SK-N-SH (cell line): Measurements from ENCODE around the gene NTM. TPM values are rescaled to one million over a fixed set of nuclear protein-coding genes. Genes with fewer than 3 reads are reported as not detected.

Experiments
- CTCF ChIA-PET: fragments of 300-600, 350-600 bp; formaldehyde crosslinking; extraction: SDS; loops from one replicate; lab custom pipeline; 2021; lab: Yijun Ruan, JAX
- POLR2A ChIA-PET: fragments of 350-600 bp; sonication (Branson Sonifier 250); formaldehyde crosslinking; extraction: SDS; loops from one replicate; lab custom pipeline; 2020; ENCODE audit warnings: antibody characterized with exemption, inconsistent platforms; lab: Yijun Ruan, JAX
- DNase-seq: peaks from one replicate; pipeline ENCODE4 v3.0.0; 2012
- H2AFZ ChIP-seq: fragments of 200-600 bp; sonication (generic); 2 replicates; pipeline ENCODE4 v1.8.1; 2016; ENCODE audit warnings: antibody characterized with exemption, mild to moderate bottlenecking, low read depth
- H3F3A ChIP-seq: fragments of 200-600 bp; sonication (generic); replicated peaks from 2 replicates; pipeline ENCODE3; 2016; ENCODE audit warnings: antibody characterized with exemption, mild to moderate bottlenecking; ENCODE audit not compliant: insufficient read depth
- H3K27ac ChIP-seq, 2 experiments: fragments of 200-500 bp in 1 of 2; fragments of 200-600 bp in 1 of 2; sonication (Bioruptor generic) in 1 of 2; sonication (generic), shearing (Covaris generic) in 1 of 2; 2 replicates each; pipeline versions ENCODE4 v1.5.1 to v1.6.1; 2014 to 2016; ENCODE audit warnings: low read depth in 2 of 2, inconsistent platforms in 1 of 2, low read length in 1 of 2, mild to moderate bottlenecking in 1 of 2, mixed read lengths in 1 of 2
- H3K27me3 ChIP-seq: fragments of 200-600 bp; sonication (generic), shearing (Covaris generic); 2 replicates; pipeline ENCODE4 v1.6.1; 2016; ENCODE audit warnings: mixed run types; ENCODE audit not compliant: insufficient read depth
- H3K36me3 ChIP-seq, 2 experiments: fragments of 200-500 bp in 1 of 2; fragments of 200-600 bp in 1 of 2; sonication (Bioruptor generic) in 1 of 2; sonication (generic) in 1 of 2; replicated peaks in 1 of 2; 2 replicates each; pipeline versions ENCODE3 to v1.5.1; 2014 to 2016; ENCODE audit warnings: low read length in 1 of 2, mild to moderate bottlenecking in 1 of 2; ENCODE audit not compliant: insufficient read depth in 2 of 2, control insufficient read depth in 1 of 2
- H3K4me1 ChIP-seq, 2 experiments: fragments of 200-500 bp in 1 of 2; fragments of 200-600 bp in 1 of 2; sonication (Bioruptor generic) in 1 of 2; sonication (generic), shearing (Covaris generic) in 1 of 2; 2 replicates each; pipeline versions ENCODE4 v1.5.1 to v1.6.1; 2014 to 2016; ENCODE audit warnings: low read depth in 1 of 2, low read length in 1 of 2, mixed run types in 1 of 2; ENCODE audit not compliant: insufficient read depth in 2 of 2, control insufficient read depth in 1 of 2
- H3K4me2 ChIP-seq: fragments of 200-600 bp; sonication (generic), shearing (Covaris generic); 2 replicates; pipeline ENCODE4 v1.6.1; 2017; ENCODE audit warnings: mixed run types
- H3K4me3 ChIP-seq, 2 experiments: fragments of 200-500 bp in 1 of 2; fragments of 200-600 bp in 1 of 2; sonication (Bioruptor generic) in 1 of 2; sonication (generic), shearing (Covaris generic) in 1 of 2; 2 replicates each; pipeline versions ENCODE4 v1.5.1 to v1.8.1; 2014 to 2016; ENCODE audit warnings: low read depth in 2 of 2, inconsistent platforms in 1 of 2, low read length in 1 of 2, mild to moderate bottlenecking in 1 of 2, mixed read lengths in 1 of 2, moderate library complexity in 1 of 2
- H3K79me2 ChIP-seq: fragments of 200-600 bp; sonication (generic); 2 replicates; pipeline ENCODE4 v1.8.1; 2017; ENCODE audit warnings: mild to moderate bottlenecking; ENCODE audit not compliant: insufficient read depth
- H3K9ac ChIP-seq: fragments of 200-600 bp; sonication (generic); 2 replicates; pipeline ENCODE4 v1.6.1; 2017; ENCODE audit warnings: mixed run types
- H3K9me2 ChIP-seq: fragments of 200-600 bp; sonication (generic); 2 replicates; pipeline ENCODE4 v1.6.1; 2017; ENCODE audit warnings: mixed run types
- H3K9me3 ChIP-seq: fragments of 200-600 bp; sonication (generic); 2 replicates; pipeline ENCODE4 v1.6.1; 2017; ENCODE audit warnings: mixed run types, mild to moderate bottlenecking, moderate library complexity
- H4K20me1 ChIP-seq: fragments of 200-600 bp; sonication (generic); 2 replicates; pipeline ENCODE4 v1.6.1; 2017; ENCODE audit warnings: mild to moderate bottlenecking, mixed run types; ENCODE audit not compliant: insufficient read depth
- CHD2 ChIP-seq: fragments of 150-350 bp; IDR thresholded peaks from 2 replicates; pipeline ENCODE4 v1.6.1; 2018; ENCODE audit warnings: low read length; ENCODE audit not compliant: partially characterized antibody
- CTCF ChIP-seq: fragments of 200-600 bp; sonication (generic); IDR thresholded peaks from 2 replicates; pipeline ENCODE4 v1.6.1; 2017; ENCODE audit warnings: antibody characterized with exemption, mild to moderate bottlenecking, moderate library complexity
- EP300 ChIP-seq, 2 experiments: IDR thresholded peaks; 2 replicates each; pipeline versions ENCODE4 v1.4.0 to v1.6.1; 2012; ENCODE audit warnings: borderline replicate concordance in 1 of 2, low read depth in 1 of 2, low read length in 1 of 2
- EZH2phosphoT487 ChIP-seq: fragments of 200-600 bp; sonication (generic); IDR thresholded peaks from 2 replicates; pipeline ENCODE4 v1.6.1; 2017; ENCODE audit warnings: low read depth, mixed run types, mild to moderate bottlenecking, antibody characterized with exemption, moderate library complexity, borderline replicate concordance
- FOXJ3 ChIP-seq: sonication (generic); formaldehyde crosslinking; IDR thresholded peaks from 2 replicates; pipeline ENCODE4 v1.5.1; 2020; ENCODE audit warnings: mild to moderate bottlenecking, missing genetic modification reagents
- FOXM1 ChIP-seq: IDR thresholded peaks from 2 replicates; pipeline ENCODE4 v1.4.0; 2012; ENCODE audit warnings: low read depth, mild to moderate bottlenecking
- GABPA ChIP-seq: IDR thresholded peaks from 2 replicates; pipeline ENCODE4 v1.4.0; 2012; ENCODE audit warnings: low read depth, mild to moderate bottlenecking
- JUND ChIP-seq: IDR thresholded peaks from 2 replicates; pipeline ENCODE4 v1.4.0; 2012
- MAX ChIP-seq: IDR thresholded peaks from 2 replicates; pipeline ENCODE4 v1.4.0; 2012; ENCODE audit warnings: low read depth
- MEF2A ChIP-seq: IDR thresholded peaks from 2 replicates; pipeline ENCODE4 v1.4.0; 2012; ENCODE audit warnings: low read depth, borderline replicate concordance
- NFIC ChIP-seq: IDR thresholded peaks from 2 replicates; pipeline ENCODE4 v1.4.0; 2012; ENCODE audit warnings: borderline replicate concordance
- NRF1 ChIP-seq: IDR thresholded peaks from 2 replicates; pipeline ENCODE4 v1.6.1; 2012; ENCODE audit warnings: low read depth, mild to moderate bottlenecking, low read length
- PBX3 ChIP-seq: IDR thresholded peaks from 2 replicates; pipeline ENCODE4; 2012
- RAD21 ChIP-seq: IDR thresholded peaks from 2 replicates; pipeline ENCODE4 v1.6.1; 2012; ENCODE audit warnings: mild to moderate bottlenecking, low read length
- REST ChIP-seq: IDR thresholded peaks from 2 replicates; pipeline ENCODE4 v1.6.1; 2012; ENCODE audit warnings: mild to moderate bottlenecking, low read depth, low read length, moderate library complexity
- RFX5 ChIP-seq: IDR thresholded peaks from 2 replicates; pipeline ENCODE4 v1.6.1; 2012; ENCODE audit warnings: mild to moderate bottlenecking, improper control_type of control experiment, low read length
- RXRA ChIP-seq: IDR thresholded peaks from 2 replicates; pipeline ENCODE4 v1.4.0; 2012; ENCODE audit warnings: low read depth, mild to moderate bottlenecking, borderline replicate concordance
- SIN3A ChIP-seq: IDR thresholded peaks from 2 replicates; pipeline ENCODE4 v1.6.1; 2012; ENCODE audit warnings: low read depth, mild to moderate bottlenecking, low read length, moderate library complexity, borderline replicate concordance
- TAF1 ChIP-seq: IDR thresholded peaks from 2 replicates; pipeline ENCODE4 v1.6.1; 2012; ENCODE audit warnings: low read depth, mild to moderate bottlenecking, low read length, moderate library complexity, borderline replicate concordance
- USF2 ChIP-seq: fragments of 150-350 bp; IDR thresholded peaks from 2 replicates; pipeline ENCODE4 v1.6.1; 2017; ENCODE audit warnings: antibody characterized with exemption, low read length, low read depth, borderline replicate concordance
- YY1 ChIP-seq: IDR thresholded peaks from 2 replicates; pipeline ENCODE4 v1.4.0; 2012; ENCODE audit warnings: low read depth, mild to moderate bottlenecking
- WGBS: methylation state at CpG from one replicate; pipeline ENCODE4 v1.1.6; 2017; ENCODE audit warnings: low lambda C conversion rate; 5-methylcytosine and 5-hydroxymethylcytosine counted together
- polyA plus RNA-seq, 3 experiments: library from polyadenylated mRNA; depleted of rRNA; stranded (reverse); fragments of >200 nt; gene quantifications; 2 replicates each; pipeline ENCODE4 v1.2.3, GENCODE V29; 2012

The NTM gene
- polyA plus RNA-seq, 1 of the 3 experiments (the other 2 are of a cell fraction) = 20.0 TPM

GRCh38 chr11:131689049-131689925 is 318.9 kb downstream of the NTM start (continued):
- TF ChIP-seq FOXM1 = no peak
- no peak for TF ChIP-seq RAD21
- TF ChIP-seq TAF1 = no peak
- TF ChIP-seq GABPA = no peak
- TF ChIP-seq JUND = no peak
- TF ChIP-seq, all 33 proteins: peak for 0

- no peaks in the 10 kb centered on the region for H3K9me3 ChIP-seq
- no peaks in the 10 kb centered on the region for H4K20me1 ChIP-seq
- peaks cover 5% of the 10 kb centered on the region; the same call in 1 of the 2 replicates for H3K27me3 ChIP-seq
- peaks cover 0 to 12% of the 10 kb centered on the region in 2 experiments; a peak in 2 of 4 replicates for H3K4me1 ChIP-seq
- TF ChIP-seq FOXJ3 (CRISPR knock-in tag) (no peak), NFIC (no peak), YY1 (no peak), REST (no peak), RFX5 (no peak), USF2 (no peak), PBX3 (no peak), CHD2 (no peak), CTCF (no peak), NRF1 (no peak), GABPA (no peak), MAX (no peak), TAF1 (no peak), MEF2A (no peak), EZH2phosphoT487 (no peak), FOXM1 (no peak), RXRA (no peak), EP300 (IDR thresholded peaks at IDR 0.05; ENCODE audit: borderline replicate concordance in 1 of 2, low read depth in 1 of 2, low read length in 1 of 2) (no peak), SIN3A (no peak)
- no peaks in the 10 kb centered on the region for H3K79me2 ChIP-seq
- H3K36me3 ChIP-seq = no peaks in the 10 kb centered on the region
- no peak overlapping the region for H3K4me2 ChIP-seq
- WGBS = 90% methylated on average over 11 of the region's 23 CpGs
- peaks cover 12% of the 10 kb centered on the region for H3F3A ChIP-seq
- no peak overlapping the region for H2AFZ ChIP-seq
- H3K4me3 ChIP-seq = no peak overlapping the region
- no peak overlapping the region for H3K9ac ChIP-seq
- no peaks in the 10 kb centered on the region for H3K9me2 ChIP-seq
- ChIA-PET POLR2A (no interaction called here), CTCF (interaction anchor here (1.1 to 6.2 kb wide), 6 partner anchors 7 to 1384 kb away, joined by 3 to 49 read pairs (median 14); no protein-coding TSS in a partner anchor)
- H3K27ac ChIP-seq = no peak overlapping the region
- DNase-seq = no peak
These were observed 319.9 kb downstream of the NTM start for GRCh38 chr11:131690362-131690761.
